Mesendoderm (in vitro differentiated cells): ENCODE results near the gene TYMP.
A peak's percentile ranks its signal among the peaks of the same experiment; 100 is the strongest.

Experiments
- DNase-seq: peaks from one replicate; pipeline ENCODE4 v3.0.0; 2013
- H2AK5ac ChIP-seq: 2 replicates; pipeline ENCODE4 v1.6.1; 2013; ENCODE audit warnings: low read length, inconsistent platforms
- H2BK120ac ChIP-seq: 2 replicates; pipeline ENCODE4 v1.6.1; 2013; ENCODE audit warnings: low read depth, mild to moderate bottlenecking, low read length, moderate library complexity, mixed read lengths
- H2BK15ac ChIP-seq: replicated peaks from 2 replicates; pipeline ENCODE4 v1.6.1; 2013; ENCODE audit warnings: low read depth, mild to moderate bottlenecking, moderate library complexity
- H2BK5ac ChIP-seq: 2 replicates; pipeline ENCODE4 v1.6.1; 2013; ENCODE audit warnings: low read length, inconsistent platforms
- H3K18ac ChIP-seq: 2 replicates; pipeline ENCODE4 v1.6.1; 2013; ENCODE audit warnings: mild to moderate bottlenecking, low read length, mixed read lengths
- H3K23ac ChIP-seq: one replicate; pipeline ENCODE4 v1.6.1; 2013; ENCODE audit warnings: low read length
- H3K27ac ChIP-seq: 2 replicates; pipeline ENCODE4 v1.5.1; 2013; ENCODE audit warnings: low read depth, mild to moderate bottlenecking, inconsistent platforms, low read length, moderate library complexity
- H3K27me3 ChIP-seq: 2 replicates; pipeline ENCODE4 v1.6.1; 2013; ENCODE audit warnings: low read length, control low read depth, mild to moderate bottlenecking, inconsistent platforms; ENCODE audit not compliant: insufficient read depth, poor library complexity
- H3K36me3 ChIP-seq: 2 replicates; pipeline ENCODE4 v1.6.1; 2013; ENCODE audit warnings: low read length, inconsistent platforms; ENCODE audit not compliant: control insufficient read depth, insufficient read depth
- H3K4ac ChIP-seq: one replicate; pipeline ENCODE4 v1.6.1; 2013; ENCODE audit warnings: low read depth, mild to moderate bottlenecking, low read length, moderate library complexity
- H3K4me1 ChIP-seq: 2 replicates; pipeline ENCODE4 v1.6.1; 2013; ENCODE audit warnings: low read depth, low read length, inconsistent platforms; ENCODE audit not compliant: control insufficient read depth
- H3K4me2 ChIP-seq: 2 replicates; pipeline ENCODE4 v1.6.1; 2013; ENCODE audit warnings: low read length
- H3K4me3 ChIP-seq: 2 replicates; pipeline ENCODE4 v1.5.1; 2013; ENCODE audit warnings: mild to moderate bottlenecking, low read length
- H3K56ac ChIP-seq: one replicate; pipeline ENCODE4 v1.6.1; 2013; ENCODE audit warnings: low read length
- H3K79me1 ChIP-seq: 2 replicates; pipeline ENCODE4 v1.6.1; 2013; ENCODE audit warnings: low read length, inconsistent platforms
- H3K79me2 ChIP-seq: 2 replicates; pipeline ENCODE4 v1.6.1; 2013; ENCODE audit warnings: mild to moderate bottlenecking, low read length; ENCODE audit not compliant: control insufficient read depth, insufficient read depth
- H3K9ac ChIP-seq: 2 replicates; pipeline ENCODE4 v1.6.1; 2013; ENCODE audit warnings: low read length, inconsistent platforms
- H4K5ac ChIP-seq: one replicate; pipeline ENCODE4 v1.6.1; 2013; ENCODE audit warnings: low read length
- H4K8ac ChIP-seq: one replicate; pipeline ENCODE4 v1.6.1; 2013; ENCODE audit warnings: low read depth, mild to moderate bottlenecking, control low read depth, low read length, moderate library complexity
- WGBS: extraction: QIAGEN DNeasy Blood & Tissue Kit; methylation state at CpG from one replicate; pipeline ENCODE4 v1.1.7; 2013; ENCODE audit warnings: low lambda C conversion rate, missing lambda C conversion rate; ENCODE audit not compliant: insufficient coverage; ENCODE audit errors: extremely low coverage; 5-methylcytosine and 5-hydroxymethylcytosine counted together

The TYMP gene

GRCh38 chr22:50576070-50576469 is 46.3 kb upstream of the TYMP start:
- Histone ChIP-seq H3K4ac (no peak overlapping the region), H3K18ac (no peak overlapping the region), H3K27ac (no peak overlapping the region), H3K56ac (no peak overlapping the region), H3K79me1 (no peaks in the 10 kb centered on the region), H3K23ac (no peak overlapping the region), H3K27me3 (no peaks in the 10 kb centered on the region), H3K36me3 (peaks cover 15% of the 10 kb centered on the region), H3K79me2 (no peaks in the 10 kb centered on the region), H3K4me2 (no peak overlapping the region), H2BK15ac (no peak overlapping the region), H3K9ac (no peak overlapping the region), H4K5ac (no peak overlapping the region), H3K4me1 (no peaks in the 10 kb centered on the region), H4K8ac (no peak overlapping the region), H2BK5ac (no peak overlapping the region), H3K4me3 (no peak overlapping the region), H2AK5ac (no peak overlapping the region), H2BK120ac (no peak overlapping the region)
- WGBS, result no CpG with 5 or more reads among the region's 5 CpGs
- DNase-seq, result peak; percentile 76

GRCh38 chr22:50575426-50575941 is 45.7 kb upstream of the TYMP start:
- no peak overlapping the region for H3K23ac ChIP-seq
- H2BK5ac ChIP-seq, result no peak overlapping the region
- no CpG with 5 or more reads among the region's 8 CpGs for WGBS
- no peaks in the 10 kb centered on the region for H3K79me2 ChIP-seq
- H3K18ac ChIP-seq, result no peak overlapping the region
- no peak overlapping the region for H3K4me2 ChIP-seq
- H2BK15ac ChIP-seq, result no peak overlapping the region
- H3K36me3 ChIP-seq, result peaks cover 20% of the 10 kb centered on the region
- H2AK5ac ChIP-seq, result no peak overlapping the region
- no peak overlapping the region for H4K5ac ChIP-seq
- H3K79me1 ChIP-seq, result no peaks in the 10 kb centered on the region
- no peak overlapping the region for H3K27ac ChIP-seq
- no peak overlapping the region for H2BK120ac ChIP-seq
- H3K56ac ChIP-seq, result no peak overlapping the region
- no peaks in the 10 kb centered on the region for H3K4me1 ChIP-seq
- no peak for DNase-seq
- no peak overlapping the region for H3K9ac ChIP-seq
- H3K27me3 ChIP-seq, result no peaks in the 10 kb centered on the region
- no peak overlapping the region for H3K4ac ChIP-seq
- no peak overlapping the region for H4K8ac ChIP-seq
- H3K4me3 ChIP-seq, result no peak overlapping the region

- Histone ChIP-seq H4K5ac (no peak overlapping the region), H3K36me3 (peaks cover 21% of the 10 kb centered on the region)
- WGBS, result no CpG with 5 or more reads among the region's 11 CpGs
Observed at GRCh38 chr22:50574383-50574755, 44.6 kb upstream of the TYMP start.

GRCh38 chr22:50573491-50574382 is 43.9 kb upstream of the TYMP start:
- H3K4me2 ChIP-seq, result no peak overlapping the region
- H3K4me3 ChIP-seq, result no peak overlapping the region
- H2BK120ac ChIP-seq, result no peak overlapping the region
- no peak overlapping the region for H3K23ac ChIP-seq
- no peaks in the 10 kb centered on the region for H3K79me2 ChIP-seq
- no peaks in the 10 kb centered on the region for H3K79me1 ChIP-seq
- no peak overlapping the region for H4K5ac ChIP-seq
- H3K27ac ChIP-seq, result no peak overlapping the region
- H2BK15ac ChIP-seq, result no peak overlapping the region
- no peak for DNase-seq
- H2AK5ac ChIP-seq, result no peak overlapping the region
- H3K4me1 ChIP-seq, result no peaks in the 10 kb centered on the region
- no peak overlapping the region for H2BK5ac ChIP-seq
- no CpG with 5 or more reads among the region's 26 CpGs for WGBS
- no peak overlapping the region for H3K4ac ChIP-seq
- no peak overlapping the region for H3K9ac ChIP-seq
- H3K27me3 ChIP-seq, result no peaks in the 10 kb centered on the region
- no peak overlapping the region for H4K8ac ChIP-seq
- H3K56ac ChIP-seq, result no peak overlapping the region
- H3K36me3 ChIP-seq, result peaks cover 24% of the 10 kb centered on the region
- H3K18ac ChIP-seq, result no peak overlapping the region

More at GRCh38 chr22:50574383-50574755, 44.6 kb upstream of the TYMP start:
- no peak overlapping the region for H2AK5ac ChIP-seq
- no peak overlapping the region for H4K8ac ChIP-seq
- no peak overlapping the region for H2BK5ac ChIP-seq
- H3K79me1 ChIP-seq, result no peaks in the 10 kb centered on the region
- H3K79me2 ChIP-seq, result no peaks in the 10 kb centered on the region
- no peak overlapping the region for H2BK15ac ChIP-seq
- no peak overlapping the region for H3K18ac ChIP-seq
- H3K56ac ChIP-seq, result no peak overlapping the region
- H3K27me3 ChIP-seq, result no peaks in the 10 kb centered on the region
- DNase-seq, result no peak
- no peak overlapping the region for H3K9ac ChIP-seq
- H3K4me1 ChIP-seq, result no peaks in the 10 kb centered on the region
- H2BK120ac ChIP-seq, result no peak overlapping the region
- H3K4me3 ChIP-seq, result no peak overlapping the region
- H3K23ac ChIP-seq, result no peak overlapping the region
- no peak overlapping the region for H3K4me2 ChIP-seq
- H3K4ac ChIP-seq, result no peak overlapping the region
- H3K27ac ChIP-seq, result no peak overlapping the region

DNA sequence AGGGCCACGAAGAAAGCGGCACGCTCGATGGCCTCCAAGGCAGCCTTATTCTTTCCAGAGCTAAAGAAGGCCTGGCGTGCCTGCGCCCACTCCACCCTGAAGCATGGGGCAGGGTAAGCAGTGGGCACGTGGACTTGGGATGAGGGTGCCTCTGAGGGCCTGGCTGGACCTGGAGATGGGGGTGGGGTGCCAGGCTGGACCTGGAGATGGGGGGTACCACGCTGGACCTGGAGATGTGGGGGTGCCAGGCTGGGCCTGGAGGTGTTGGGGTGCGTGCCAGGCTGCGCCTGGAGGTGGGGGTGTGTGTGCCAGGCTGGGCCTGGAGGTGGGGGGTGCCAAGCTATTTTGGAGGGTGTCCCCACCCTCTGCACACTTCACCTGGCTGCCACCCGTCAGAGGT is 43.2 kb upstream of the TYMP start:
- H3K9ac ChIP-seq, result no peak overlapping the region
- no peak overlapping the region for H3K23ac ChIP-seq
- no peak overlapping the region for H2BK15ac ChIP-seq
- H3K18ac ChIP-seq, result no peak overlapping the region
- H4K8ac ChIP-seq, result no peak overlapping the region
- WGBS, result no CpG with 5 or more reads among the region's 11 CpGs
- H4K5ac ChIP-seq, result no peak overlapping the region
- H2BK120ac ChIP-seq, result no peak overlapping the region
- H3K79me2 ChIP-seq, result no peaks in the 10 kb centered on the region
- H3K4ac ChIP-seq, result no peak overlapping the region
- H2BK5ac ChIP-seq, result no peak overlapping the region
- no peak overlapping the region for H3K27ac ChIP-seq
- H3K36me3 ChIP-seq, result peaks cover 24% of the 10 kb centered on the region
- H3K4me2 ChIP-seq, result no peak overlapping the region
- no peaks in the 10 kb centered on the region for H3K4me1 ChIP-seq
- H2AK5ac ChIP-seq, result no peak overlapping the region
- no peak overlapping the region for H3K56ac ChIP-seq
- DNase-seq, result no peak
- H3K27me3 ChIP-seq, result no peaks in the 10 kb centered on the region
- no peak overlapping the region for H3K4me3 ChIP-seq
- no peaks in the 10 kb centered on the region for H3K79me1 ChIP-seq
